HepG2 (cell line): ENCODE data around the gene DENND10. TPM values are rescaled to one million over a fixed set of nuclear protein-coding genes. Genes with fewer than 3 reads are reported as not detected.
A peak's percentile ranks its signal among the peaks of the same experiment; 100 is the strongest.

ENCODE experiments used
- GABPA ChIP-seq, 2 experiments: IDR thresholded peaks; 2 replicates each; pipeline ENCODE4 v1.6.1; 2011 to 2016; ENCODE audit warnings: low read depth in 2 of 2, low read length in 1 of 2, missing biosample characterization in 1 of 2, missing genetic modification characterization in 1 of 2
- THAP9 ChIP-seq: sonication (generic); formaldehyde crosslinking; IDR thresholded peaks from 2 replicates; pipeline ENCODE4; 2020; ENCODE audit warnings: missing genetic modification reagents, mild to moderate bottlenecking, borderline replicate concordance
- ZFP91 ChIP-seq: sonication (generic); formaldehyde crosslinking; IDR thresholded peaks from 2 replicates; pipeline ENCODE4 v1.9.0; 2022; ENCODE audit warnings: missing genetic modification reagents, mild to moderate bottlenecking, borderline replicate concordance
- ZNF329 ChIP-seq: sonication (generic); formaldehyde crosslinking; IDR thresholded peaks from 2 replicates; pipeline ENCODE4 v1.9.0; 2021; ENCODE audit warnings: low read depth, mild to moderate bottlenecking, missing genetic modification reagents
- ZNF563 ChIP-seq: sonication (generic); formaldehyde crosslinking; IDR thresholded peaks from 2 replicates; pipeline ENCODE4 v1.8.0; 2022; ENCODE audit warnings: mild to moderate bottlenecking, moderate library complexity, missing genetic modification reagents
- ZNF891 ChIP-seq: sonication (generic); formaldehyde crosslinking; IDR thresholded peaks from 2 replicates; pipeline ENCODE4 v1.5.0; 2020; ENCODE audit warnings: mild to moderate bottlenecking, missing genetic modification reagents
- ZSCAN31 ChIP-seq: sonication (generic); formaldehyde crosslinking; IDR thresholded peaks from 2 replicates; pipeline ENCODE4 v1.5.0; 2020; ENCODE audit warnings: low read depth, mild to moderate bottlenecking, missing genetic modification reagents
- polyA plus RNA-seq, 8 experiments: library from polyadenylated mRNA; depleted of rRNA in 3 of 8; stranded (reverse) in 7 of 8; unstranded in 1 of 8; fragments of >200 nt; fragmentation: Illumina TruSeq in 4 of 8; extraction: Trizol in 4 of 8; gene quantifications; 2 replicates each; pipeline versions ENCODE4 v1.2.1 to v1.2.3, GENCODE V29; 2011 to 2016; ENCODE audit warnings: low read depth in 4 of 8, missing spikeins in 1 of 8, mixed read lengths in 1 of 8; ENCODE audit not compliant: insufficient read depth in 1 of 8
- total RNA-seq, 5 experiments: library from RNA; depleted of rRNA; stranded (reverse); fragments of >200 nt; fragmentation: Illumina TruSeq; extraction: Trizol; gene quantifications; 2 replicates each; pipeline ENCODE4 v1.2.3, GENCODE V29; 2016; ENCODE audit warnings: low read depth in 1 of 5
- TF ChIP-seq, protein P1 (sequence below): sonication (generic); formaldehyde crosslinking; IDR thresholded peaks from 2 replicates; pipeline ENCODE4 v1.5.0; 2020; ENCODE audit warnings: mild to moderate bottlenecking, missing genetic modification reagents, moderate library complexity

DENND10 gene
- total and polyA plus RNA-seq, 2 of the 13 experiments (the other 11 are each of a cell fraction or from before 2014, with no cell fraction given), result 43.7 to 78.8 TPM

- TF ChIP-seq ZFP91 (CRISPR knock-in tag) (peak; percentile 43), ZNF891 (CRISPR knock-in tag) (no peak), ZSCAN31 (CRISPR knock-in tag) (no peak), ZNF563 (CRISPR knock-in tag) (0 out of 2 replicates have a peak, but pooled peaks have one; percentile 8), GABPA (IDR thresholded peaks at IDR 0.05; ENCODE audit: low read depth, low read length) (no peak), GABPA (CRISPR knock-in tag; IDR thresholded peaks at IDR 0.05; ENCODE audit: low read depth) (no peak), THAP9 (CRISPR knock-in tag) (no peak), ZNF329 (CRISPR knock-in tag) (no peak)
- TF ChIP-seq, protein P1, sequence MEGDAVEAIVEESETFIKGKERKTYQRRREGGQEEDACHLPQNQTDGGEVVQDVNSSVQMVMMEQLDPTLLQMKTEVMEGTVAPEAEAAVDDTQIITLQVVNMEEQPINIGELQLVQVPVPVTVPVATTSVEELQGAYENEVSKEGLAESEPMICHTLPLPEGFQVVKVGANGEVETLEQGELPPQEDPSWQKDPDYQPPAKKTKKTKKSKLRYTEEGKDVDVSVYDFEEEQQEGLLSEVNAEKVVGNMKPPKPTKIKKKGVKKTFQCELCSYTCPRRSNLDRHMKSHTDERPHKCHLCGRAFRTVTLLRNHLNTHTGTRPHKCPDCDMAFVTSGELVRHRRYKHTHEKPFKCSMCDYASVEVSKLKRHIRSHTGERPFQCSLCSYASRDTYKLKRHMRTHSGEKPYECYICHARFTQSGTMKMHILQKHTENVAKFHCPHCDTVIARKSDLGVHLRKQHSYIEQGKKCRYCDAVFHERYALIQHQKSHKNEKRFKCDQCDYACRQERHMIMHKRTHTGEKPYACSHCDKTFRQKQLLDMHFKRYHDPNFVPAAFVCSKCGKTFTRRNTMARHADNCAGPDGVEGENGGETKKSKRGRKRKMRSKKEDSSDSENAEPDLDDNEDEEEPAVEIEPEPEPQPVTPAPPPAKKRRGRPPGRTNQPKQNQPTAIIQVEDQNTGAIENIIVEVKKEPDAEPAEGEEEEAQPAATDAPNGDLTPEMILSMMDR (CRISPR knock-in tag), result peak; percentile 88
- TF ChIP-seq, all 625 proteins: peak for 22
These were observed 35.7 kb downstream of the DENND10 start (continued) for GRCh38 chr10:119139464-119140067.
